ENCODE measurements around the gene ZNF892. TPM values are rescaled to one million over a fixed set of nuclear protein-coding genes. Genes with fewer than 3 reads are reported as not detected.

Gene ZNF892
- total RNA-seq (2.0 TPM), polyA plus RNA-seq (1 to 10 TPM in 1 of 4 donors, under 1 TPM in 3; 0.11 to 1.1 (median 0.61) TPM)

DNA sequence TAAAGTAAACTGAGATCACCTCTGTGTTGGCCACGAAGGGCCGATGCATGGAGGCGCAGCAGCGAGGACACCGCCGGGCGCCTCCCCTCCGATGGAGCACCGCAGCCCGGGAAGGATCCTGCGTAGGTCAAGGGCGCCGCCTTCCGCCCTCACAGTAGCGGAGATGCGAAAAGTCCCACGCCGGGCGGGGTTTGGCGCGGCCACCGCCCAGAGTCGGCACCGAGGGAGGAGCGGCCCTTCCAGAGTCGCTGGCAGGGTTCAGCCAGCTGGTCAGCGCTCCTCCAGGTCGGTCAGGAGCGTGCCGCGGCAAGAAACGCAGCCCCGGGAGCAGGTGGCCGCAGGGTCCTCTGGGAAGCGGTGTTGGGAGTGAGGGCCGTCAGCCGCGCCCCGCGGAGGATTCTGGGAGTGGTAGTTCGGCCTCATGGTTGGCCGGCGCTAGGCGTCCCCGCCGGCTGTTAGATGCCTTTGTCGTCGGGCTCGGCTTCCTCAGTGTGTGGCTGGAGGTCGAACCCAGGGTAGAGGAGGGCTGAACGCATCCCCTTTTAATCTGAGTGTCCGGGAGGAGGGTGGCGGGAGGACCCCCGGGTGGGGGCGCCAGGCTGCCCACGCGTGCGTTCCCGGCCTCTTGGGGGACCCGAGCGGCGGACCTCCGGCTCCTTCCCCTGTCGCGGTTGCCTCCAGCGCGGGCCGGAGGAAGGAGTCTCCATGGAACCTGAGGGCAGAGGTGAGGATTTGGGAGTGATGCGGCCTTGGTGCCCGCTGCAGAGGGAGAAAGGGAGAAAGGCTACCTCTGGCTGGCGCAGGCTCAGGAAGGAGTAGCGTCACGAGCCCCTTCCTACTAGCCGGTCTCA is at the start of gene ZNF892:
Gene ZNF892 (plus strand): TSS at position 411 of the 851 bp plus-strand sequence. CDS start 295 bp downstream, at position 706.
- H3K36me3 Mint-ChIP-seq: peaks cover 40% of the 10 kb centered on the region
- peak within 1 kb of the TSS; percentile 81 for H3K4me3 ChIP-seq (ENCODE audit: low read depth, low read length)

DNA sequence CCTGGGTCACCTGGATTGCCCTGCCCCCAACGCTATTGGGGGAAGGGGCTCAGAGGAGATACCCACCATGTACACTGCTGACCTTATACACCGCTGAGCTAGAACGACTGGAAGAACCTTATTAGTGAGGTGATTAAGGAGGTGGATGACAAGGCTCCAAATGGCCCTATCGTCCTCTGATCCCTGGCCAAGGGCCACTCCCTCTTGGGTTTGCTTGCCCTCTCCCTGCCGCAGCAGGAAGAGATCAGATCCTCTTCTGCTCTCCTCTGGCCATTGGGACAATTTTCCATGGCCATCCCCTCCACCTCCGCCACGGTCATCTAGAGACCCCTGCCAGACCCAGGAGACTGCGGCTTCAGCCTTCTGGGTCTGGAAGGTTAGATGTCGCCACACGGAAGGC is 48.9 kb upstream of the ZNF892 start:
- H3K27me3 ChIP-seq (ENCODE audit: control insufficient read depth, insufficient read depth, low read length): no peaks in the 10 kb centered on the region
- H3K27ac ChIP-seq (ENCODE audit: insufficient read depth, low read length, poor library complexity, severe bottlenecking): no peak overlapping the region
- H3K4me1 ChIP-seq (ENCODE audit: control insufficient read depth, insufficient read depth, low read length, poor library complexity, severe bottlenecking): peaks cover 14% of the 10 kb centered on the region
- H3K9me3 ChIP-seq (ENCODE audit: control insufficient read depth in 2 of 2, low read length in 2 of 2): peaks cover 8 to 19% of the 10 kb centered on the region in 2 experiments
- peaks cover 27% of the 10 kb centered on the region for H3K36me3 ChIP-seq (ENCODE audit: control insufficient read depth, insufficient read depth, low read length)
- Mint-ChIP-seq H3K4me3 (peak overlapping the region; percentile 83 to 87 (median 86)), H3K27me3 (peaks cover 4% of the 10 kb centered on the region), H3K9me3 (peaks cover 0 to 25% (median 3%) of the 10 kb centered on the region in 7 donors), H3K4me1 (peaks cover 0 to 28% (median 5%) of the 10 kb centered on the region in 4 donors), H3K36me3 (peaks cover 34% of the 10 kb centered on the region), H3K27ac (peak overlapping the region in 1 of 3 donors; percentile 17)
- no peak for ATAC-seq (ENCODE audit: low read depth in 2 of 2)
- H3K4me3 ChIP-seq (ENCODE audit: low read depth, low read length): peak overlapping the region; percentile 37
- DNase-seq: no peak

More for the DNA sequence above, at the start of gene ZNF892:
- Histone ChIP-seq H3K4me1 (ENCODE audit: control insufficient read depth, insufficient read depth, low read length, poor library complexity, severe bottlenecking) (peaks cover 15% of the 10 kb centered on the region), H3K27me3 (ENCODE audit: control insufficient read depth, insufficient read depth, low read length) (no peaks in the 10 kb centered on the region), H3K36me3 (ENCODE audit: control insufficient read depth, insufficient read depth, low read length) (peaks cover 31% of the 10 kb centered on the region), H3K27ac (ENCODE audit: insufficient read depth, low read length, poor library complexity, severe bottlenecking) (peak within 1 kb of the TSS; percentile 63), H3K9me3 (ENCODE audit: control insufficient read depth in 2 of 2, low read length in 2 of 2) (peaks cover 19 to 20% of the 10 kb centered on the region in 2 experiments)
- peaks cover 12% of the 10 kb centered on the region for H3K27me3 Mint-ChIP-seq
- H3K4me1 Mint-ChIP-seq: peaks cover 18 to 26% (median 22%) of the 10 kb centered on the region in 4 donors
- DNase-seq (peak; percentile 70 to 85 (median 71)), ATAC-seq (ENCODE audit: low read depth in 2 of 2) (peak; percentile 93 to 94)
- H3K4me3 Mint-ChIP-seq: peak within 1 kb of the TSS; percentile 95 to 97 (median 95)
- peaks cover 3 to 22% (median 18%) of the 10 kb centered on the region in 7 donors for H3K9me3 Mint-ChIP-seq
- peak within 1 kb of the TSS; percentile 77 to 82 (median 81) for H3K27ac Mint-ChIP-seq

DNA sequence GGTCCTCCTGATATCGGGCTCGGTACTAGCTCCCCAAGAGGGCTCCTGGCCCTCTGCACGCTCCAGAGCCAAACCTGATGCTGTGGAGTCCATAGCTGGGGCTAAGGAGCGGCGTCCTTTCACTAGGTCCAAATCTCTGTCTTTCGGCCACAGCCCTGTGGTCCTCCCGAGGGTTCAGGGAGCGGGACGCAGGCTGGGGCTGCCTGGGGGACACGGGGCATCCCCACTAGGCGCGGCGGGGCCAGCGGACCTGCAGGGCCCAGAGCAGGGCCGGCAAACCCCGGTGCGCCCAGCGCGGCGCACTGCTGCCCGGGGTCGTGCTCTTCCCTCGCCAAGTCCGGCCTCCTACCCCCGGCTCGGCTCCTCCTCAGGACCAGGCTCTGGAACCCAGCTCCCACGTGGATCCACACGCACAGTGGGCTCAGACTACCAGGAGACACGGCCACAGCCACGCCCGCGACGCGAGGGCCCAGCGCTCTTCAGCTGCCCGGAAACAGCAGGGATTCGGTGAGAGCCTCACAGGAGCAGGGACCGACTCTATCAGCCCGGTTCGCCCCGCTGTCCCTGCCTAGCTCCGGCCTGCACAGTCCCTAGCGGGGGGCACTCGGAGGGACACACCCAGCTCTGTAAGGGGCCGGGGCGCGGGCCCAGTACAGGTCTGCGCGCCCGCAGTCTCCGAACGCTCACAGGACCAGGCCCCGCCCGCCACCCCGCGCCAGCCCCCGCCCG is 48.3 kb upstream of the ZNF892 start:
- peak overlapping the region; percentile 83 to 87 (median 86) for H3K4me3 Mint-ChIP-seq
- Histone ChIP-seq H3K36me3 (ENCODE audit: control insufficient read depth, insufficient read depth, low read length) (peaks cover 23% of the 10 kb centered on the region), H3K27me3 (ENCODE audit: control insufficient read depth, insufficient read depth, low read length) (no peaks in the 10 kb centered on the region), H3K9me3 (ENCODE audit: control insufficient read depth in 2 of 2, low read length in 2 of 2) (peaks cover 8 to 13% of the 10 kb centered on the region in 2 experiments), H3K4me1 (ENCODE audit: control insufficient read depth, insufficient read depth, low read length, poor library complexity, severe bottlenecking) (peaks cover 14% of the 10 kb centered on the region), H3K27ac (ENCODE audit: insufficient read depth, low read length, poor library complexity, severe bottlenecking) (peak overlapping the region; percentile 47), H3K4me3 (ENCODE audit: low read depth, low read length) (peak overlapping the region; percentile 37)
- H3K9me3 Mint-ChIP-seq: peaks cover 0 to 21% (median 3%) of the 10 kb centered on the region in 7 donors
- peak overlapping the region in 1 of 3 donors; percentile 35 for H3K27ac Mint-ChIP-seq
- peak; percentile 49 to 50 for ATAC-seq (ENCODE audit: low read depth in 2 of 2)
- H3K27me3 Mint-ChIP-seq: peaks cover 4% of the 10 kb centered on the region
- peak in 1 of 3 donors; percentile 49 for DNase-seq
- H3K4me1 Mint-ChIP-seq: peaks cover 0 to 32% (median 5%) of the 10 kb centered on the region in 4 donors
- peaks cover 27% of the 10 kb centered on the region for H3K36me3 Mint-ChIP-seq

DNA sequence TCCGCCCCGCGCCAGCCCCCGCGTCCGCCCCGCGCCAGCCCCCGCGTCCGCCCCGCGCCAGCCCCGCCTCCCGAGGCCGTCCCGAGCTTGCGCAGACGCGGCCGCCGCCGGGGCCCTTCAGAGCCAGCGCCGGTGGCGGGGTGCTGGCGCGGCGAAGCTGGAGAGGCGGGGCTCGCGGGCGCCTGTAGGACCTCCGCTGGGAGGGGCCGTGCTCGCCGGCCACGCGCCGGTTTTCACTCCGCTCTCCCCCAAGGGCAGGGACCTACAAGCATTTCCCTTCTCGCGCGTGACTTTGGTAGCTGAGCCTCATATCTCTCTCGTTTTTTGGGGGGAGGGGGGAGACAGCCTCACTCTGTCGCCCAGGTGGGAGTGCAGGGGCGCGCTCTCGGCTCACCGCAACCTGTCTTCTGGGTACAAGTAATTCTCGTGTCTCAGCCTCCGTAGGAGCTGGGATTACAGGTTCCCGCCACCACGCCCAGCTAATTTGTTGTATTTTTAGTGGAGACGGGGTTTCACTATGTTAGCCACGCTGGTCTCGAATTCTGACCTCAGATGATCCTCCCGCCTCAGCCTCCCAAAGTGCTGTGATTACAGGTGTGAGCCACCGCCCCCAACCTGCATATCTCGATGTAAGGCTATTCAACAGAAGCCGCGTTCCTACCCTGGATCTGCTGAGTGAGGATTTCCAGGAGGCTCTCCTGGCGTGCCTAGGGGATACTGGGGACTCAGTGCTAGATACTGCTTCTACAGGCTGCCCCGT is 47.5 kb upstream of the ZNF892 start, which contains the start of gene ZNF514:
Gene ZNF514 (minus strand): TSS at position 159 of the 760 bp plus-strand sequence. CDS start 6,595 bp downstream, outside the sequence.
- Histone ChIP-seq H3K9me3 (ENCODE audit: control insufficient read depth in 2 of 2, low read length in 2 of 2) (peaks cover 4 to 7% of the 10 kb centered on the region in 2 experiments), H3K36me3 (ENCODE audit: control insufficient read depth, insufficient read depth, low read length) (peaks cover 17% of the 10 kb centered on the region), H3K27ac (ENCODE audit: insufficient read depth, low read length, poor library complexity, severe bottlenecking) (peak within 1 kb of the TSS; percentile 60), H3K4me1 (ENCODE audit: control insufficient read depth, insufficient read depth, low read length, poor library complexity, severe bottlenecking) (peaks cover 21% of the 10 kb centered on the region), H3K27me3 (ENCODE audit: control insufficient read depth, insufficient read depth, low read length) (no peaks in the 10 kb centered on the region), H3K4me3 (ENCODE audit: low read depth, low read length) (peak within 1 kb of the TSS; percentile 47)
- peaks cover 6 to 39% (median 11%) of the 10 kb centered on the region in 4 donors for H3K4me1 Mint-ChIP-seq
- H3K27me3 Mint-ChIP-seq: peaks cover 4% of the 10 kb centered on the region
- peaks cover 19% of the 10 kb centered on the region for H3K36me3 Mint-ChIP-seq
- ATAC-seq (ENCODE audit: low read depth in 2 of 2) (peak; percentile 86 to 87), DNase-seq (peak; percentile 75 to 80 (median 77))
- H3K4me3 Mint-ChIP-seq: peak within 1 kb of the TSS; percentile 89 to 95 (median 94)
- peak within 1 kb of the TSS; percentile 63 to 96 (median 92) for H3K27ac Mint-ChIP-seq
- peaks cover 0 to 13% (median 1%) of the 10 kb centered on the region in 7 donors for H3K9me3 Mint-ChIP-seq

DNA sequence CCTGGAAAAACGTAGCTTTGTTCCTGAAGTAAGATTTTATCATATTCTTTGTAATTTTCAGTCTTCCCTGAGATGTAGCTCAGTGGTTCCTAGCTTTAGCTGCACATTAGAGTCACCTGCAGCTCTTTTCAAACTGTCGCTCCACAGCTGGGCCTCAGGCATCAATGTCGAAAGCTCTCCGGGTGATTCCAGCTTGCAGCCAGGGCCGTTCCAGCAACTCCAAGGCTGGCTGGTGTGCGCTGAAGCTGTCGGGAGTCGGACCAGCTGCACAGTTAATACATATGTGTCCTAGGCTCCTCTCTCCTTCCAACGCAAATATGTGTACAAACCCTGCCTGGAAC is 42.3 kb upstream of the ZNF892 start:
- Mint-ChIP-seq H3K27ac (peak overlapping the region; percentile 97 to 99 (median 99)), H3K4me1 (peaks cover 16 to 52% (median 29%) of the 10 kb centered on the region in 4 donors), H3K36me3 (peaks cover 5% of the 10 kb centered on the region), H3K27me3 (peaks cover 4% of the 10 kb centered on the region), H3K9me3 (peaks cover 0 to 3% (median 0%) of the 10 kb centered on the region in 7 donors), H3K4me3 (peak overlapping the region; percentile 98 to 100 (median 99))
- peak overlapping the region; percentile 94 for H3K4me3 ChIP-seq (ENCODE audit: low read depth, low read length)
- no peaks in the 10 kb centered on the region for H3K27me3 ChIP-seq (ENCODE audit: control insufficient read depth, insufficient read depth, low read length)
- no peaks in the 10 kb centered on the region for H3K9me3 ChIP-seq (ENCODE audit: control insufficient read depth in 2 of 2, low read length in 2 of 2)
- DNase-seq: no peak
- peak overlapping the region; percentile 88 for H3K27ac ChIP-seq (ENCODE audit: insufficient read depth, low read length, poor library complexity, severe bottlenecking)
- no peaks in the 10 kb centered on the region for H3K36me3 ChIP-seq (ENCODE audit: control insufficient read depth, insufficient read depth, low read length)
- peaks cover 26% of the 10 kb centered on the region for H3K4me1 ChIP-seq (ENCODE audit: control insufficient read depth, insufficient read depth, low read length, poor library complexity, severe bottlenecking)
- ATAC-seq (ENCODE audit: low read depth in 2 of 2): no peak

DNA sequence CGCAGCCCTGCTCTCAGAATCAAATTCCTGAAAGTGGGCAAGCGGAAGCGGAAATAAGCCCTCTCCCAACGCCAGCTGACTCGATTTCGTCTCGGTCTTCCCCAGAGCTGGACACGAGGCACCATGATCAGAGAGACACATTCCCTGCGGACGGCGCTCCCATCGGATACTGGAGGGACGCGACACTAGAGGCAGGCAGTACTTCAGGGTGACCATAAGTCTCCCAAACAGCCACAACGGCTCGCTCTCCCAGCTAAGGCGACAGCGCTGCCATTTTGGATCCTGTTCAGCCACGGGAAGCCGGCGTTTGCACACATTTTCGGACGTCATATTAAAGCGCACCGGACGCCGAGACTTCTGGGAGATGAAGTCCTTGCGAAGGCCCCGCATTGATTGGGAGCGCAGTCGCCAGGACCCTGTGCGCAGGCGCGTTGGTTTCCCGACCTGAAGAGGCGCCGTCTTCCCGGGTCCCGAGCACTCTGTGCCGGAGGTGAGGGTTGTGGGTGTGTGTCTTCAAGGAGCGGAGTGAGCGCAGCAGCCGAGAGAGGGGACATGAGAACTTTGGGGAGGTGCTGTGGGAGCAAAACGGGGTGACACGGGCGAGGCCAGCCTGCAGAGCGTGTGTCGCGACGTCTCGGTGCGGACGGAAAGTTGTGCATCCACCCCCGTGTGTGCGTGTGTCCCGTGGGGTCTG is 41.8 kb upstream of the ZNF892 start, which contains the start of gene ZNF2:
Gene ZNF2 (plus strand): TSS at position 439 of the 694 bp plus-strand sequence. CDS start 10,418 bp downstream, outside the sequence.
- Histone ChIP-seq H3K36me3 (ENCODE audit: control insufficient read depth, insufficient read depth, low read length) (no peaks in the 10 kb centered on the region), H3K4me3 (ENCODE audit: low read depth, low read length) (peak within 1 kb of the TSS; percentile 94), H3K9me3 (ENCODE audit: control insufficient read depth in 2 of 2, low read length in 2 of 2) (no peaks in the 10 kb centered on the region), H3K4me1 (ENCODE audit: control insufficient read depth, insufficient read depth, low read length, poor library complexity, severe bottlenecking) (peaks cover 22% of the 10 kb centered on the region), H3K27ac (ENCODE audit: insufficient read depth, low read length, poor library complexity, severe bottlenecking) (peak within 1 kb of the TSS; percentile 88), H3K27me3 (ENCODE audit: control insufficient read depth, insufficient read depth, low read length) (no peaks in the 10 kb centered on the region)
- Mint-ChIP-seq H3K9me3 (peaks cover 0 to 3% (median 0%) of the 10 kb centered on the region in 7 donors), H3K27ac (peak within 1 kb of the TSS; percentile 97 to 99 (median 99)), H3K4me1 (peaks cover 17 to 48% (median 26%) of the 10 kb centered on the region in 4 donors), H3K4me3 (peak within 1 kb of the TSS; percentile 98 to 100 (median 99)), H3K36me3 (peaks cover 5% of the 10 kb centered on the region), H3K27me3 (peaks cover 4% of the 10 kb centered on the region)
- ATAC-seq (ENCODE audit: low read depth in 2 of 2) (peak; percentile 93 to 94), DNase-seq (peak; percentile 96 to 98 (median 98))

Data from CD4-positive, CD25-positive, alpha-beta regulatory T cell (primary cell).